ENCODE results near the gene CAND2. TPM values are rescaled to one million over a fixed set of nuclear protein-coding genes. Genes with fewer than 3 reads are reported as not detected.

CAND2 gene
- total and polyA plus RNA-seq, 2 of the 8 experiments (the other 6 are each of a cell fraction or from before 2014, with no cell fraction given): 8.7 TPM

- ChIA-PET POLR2A (ENCODE audit: partially characterized antibody) (interaction anchor here (28.5 kb wide), 1 partner anchor 16 kb away, joined by 661 read pairs; the partner anchor contains the start of gene RPL32), CTCF (ENCODE audit: partially characterized antibody) (interaction anchor here (1.2 to 10.2 kb wide), 6 partner anchors 8 to 73 kb away, joined by 3 to 83 read pairs (median 8); no protein-coding TSS in a partner anchor)
- H3K14ac ChIP-seq (ENCODE audit: insufficient read length): no peak overlapping the region
- no peaks in the 10 kb centered on the region; a peak in 1 of 7 replicates for H3K4me1 ChIP-seq (replicated peaks in 1 of 4; ENCODE audit: control insufficient read depth in 3 of 4, insufficient read depth in 4 of 4, low read length in 3 of 4)
- no peak overlapping the region for H4K8ac ChIP-seq (ENCODE audit: extremely low read depth, insufficient read depth, low read length)
- H4K91ac ChIP-seq (replicated peaks; ENCODE audit: insufficient read length, low read length): no peak overlapping the region
- H4K20me1 ChIP-seq (replicated peaks in 1 of 2; ENCODE audit: control insufficient read depth in 1 of 2, insufficient read depth in 2 of 2, low read length in 2 of 2): peaks cover 2 to 3% of the 10 kb centered on the region in 2 experiments
- H3K27ac ChIP-seq (ENCODE audit: low read depth, low read length): no peak overlapping the region
- H2AFZ ChIP-seq (ENCODE audit: low read length): no peak overlapping the region
- no peak overlapping the region for H2BK5ac ChIP-seq (ENCODE audit: low read depth, low read length)
- H2BK120ac ChIP-seq (replicated peaks; ENCODE audit: low read depth, low read length): no peak overlapping the region
- no peaks in the 10 kb centered on the region for H3K79me1 ChIP-seq (ENCODE audit: low read depth, low read length)
- no peaks in the 10 kb centered on the region for H3K79me2 ChIP-seq (ENCODE audit: control insufficient read depth in 1 of 2, insufficient read depth in 2 of 2, low read length in 2 of 2)
- no peak overlapping the region for H3K4me2 ChIP-seq (ENCODE audit: insufficient read depth in 1 of 2, low read depth in 2 of 2, low read length in 2 of 2)
- no peak overlapping the region for H3K56ac ChIP-seq (replicated peaks; ENCODE audit: insufficient read length, low read depth, low read length)
- no peak overlapping the region for H4K5ac ChIP-seq (ENCODE audit: insufficient read length, low read depth, low read length)
- 94% methylated on average over 5 of the region's 5 CpGs; no CpG with 5 or more reads in 1 of the 2 experiments for WGBS, 2 experiments (ENCODE audit: extremely low coverage in 1 of 2, insufficient coverage in 1 of 2, insufficient read length in 1 of 2, insufficient replicate concordance in 2 of 2, low coverage in 1 of 2, low lambda C conversion rate in 2 of 2, missing lambda C conversion rate in 1 of 2)
- H3K23ac ChIP-seq (ENCODE audit: insufficient read length): no peak overlapping the region
- H3K4me3 ChIP-seq (ENCODE audit: extremely low read depth in 1 of 4, insufficient read depth in 2 of 4, low read depth in 3 of 4, low read length in 4 of 4): no peak overlapping the region
- no peak overlapping the region for H3K18ac ChIP-seq (ENCODE audit: extremely low read depth, low read length)
- H3K36me3 ChIP-seq (ENCODE audit: control insufficient read depth in 2 of 4, insufficient read depth in 4 of 4, low read length in 3 of 4): peaks cover 4 to 16% (median 9%) of the 10 kb centered on the region in 4 experiments; a peak in 5 of 8 replicates
- no peaks in the 10 kb centered on the region for H3K23me2 ChIP-seq (ENCODE audit: low read depth, low read length)
- no peaks in the 10 kb centered on the region for H3K27me3 ChIP-seq (replicated peaks in 1 of 4; ENCODE audit: control insufficient read depth in 3 of 4, extremely low read depth in 1 of 4, insufficient read depth in 3 of 4, low read length in 3 of 4)
- H2BK12ac ChIP-seq (ENCODE audit: low read depth, low read length): no peak overlapping the region
- H3K9ac ChIP-seq (replicated peaks in 1 of 4; ENCODE audit: extremely low read depth in 1 of 4, low read depth in 3 of 4, low read length in 3 of 4): no peak overlapping the region
- no peak overlapping the region for H3K4ac ChIP-seq (replicated peaks; ENCODE audit: insufficient read length, low read depth, low read length)
- no peak overlapping the region for H2BK20ac ChIP-seq (ENCODE audit: low read length)
- no peak overlapping the region for H2BK15ac ChIP-seq (ENCODE audit: low read length)
- H3K9me3 ChIP-seq (ENCODE audit: insufficient read depth in 2 of 2, low read depth in 1 of 2, low read length in 1 of 2): no peaks in the 10 kb centered on the region
- no peak for FAIRE-seq
- no peak for DNase-seq (ENCODE audit: low read depth in 1 of 2, low spot score in 2 of 2)
- TF ChIP-seq CBX5 (IDR thresholded peaks at IDR 0.05; ENCODE audit: low read depth, low read length): no peak
- TF ChIP-seq TBP (IDR thresholded peaks at IDR 0.05; ENCODE audit: low read depth, low read length): no peak
- no peak for TF ChIP-seq BCL11A (IDR thresholded peaks at IDR 0.05; ENCODE audit: low read depth in 2 of 2, low read length in 2 of 2)
- no peak for TF ChIP-seq SRF (IDR thresholded peaks at IDR 0.05; ENCODE audit: low read depth, low read length)
- no peak for TF ChIP-seq SIX5 (IDR thresholded peaks at IDR 0.05; ENCODE audit: low read depth, low read length)
- TF ChIP-seq KDM5A (IDR thresholded peaks at IDR 0.05; ENCODE audit: low read length): no peak
- TF ChIP-seq RFX5 (IDR thresholded peaks at IDR 0.05; ENCODE audit: borderline replicate concordance, low read depth, low read length): no peak
- TF ChIP-seq POU5F1 (IDR thresholded peaks at IDR 0.05; ENCODE audit: low read depth, low read length): no peak
- H2AK5ac ChIP-seq (ENCODE audit: low read depth, low read length): no peak overlapping the region
Measured at GRCh38 chr3:12818773-12819172, 22.3 kb downstream of the CAND2 start.

Data from H1 (cell line).